ENCODE measurements around the gene WDR45B.

GRCh38 chr17:82568997-82569393, 79.2 kb downstream of the WDR45B start:
- TF ChIP-seq, protein P1, sequence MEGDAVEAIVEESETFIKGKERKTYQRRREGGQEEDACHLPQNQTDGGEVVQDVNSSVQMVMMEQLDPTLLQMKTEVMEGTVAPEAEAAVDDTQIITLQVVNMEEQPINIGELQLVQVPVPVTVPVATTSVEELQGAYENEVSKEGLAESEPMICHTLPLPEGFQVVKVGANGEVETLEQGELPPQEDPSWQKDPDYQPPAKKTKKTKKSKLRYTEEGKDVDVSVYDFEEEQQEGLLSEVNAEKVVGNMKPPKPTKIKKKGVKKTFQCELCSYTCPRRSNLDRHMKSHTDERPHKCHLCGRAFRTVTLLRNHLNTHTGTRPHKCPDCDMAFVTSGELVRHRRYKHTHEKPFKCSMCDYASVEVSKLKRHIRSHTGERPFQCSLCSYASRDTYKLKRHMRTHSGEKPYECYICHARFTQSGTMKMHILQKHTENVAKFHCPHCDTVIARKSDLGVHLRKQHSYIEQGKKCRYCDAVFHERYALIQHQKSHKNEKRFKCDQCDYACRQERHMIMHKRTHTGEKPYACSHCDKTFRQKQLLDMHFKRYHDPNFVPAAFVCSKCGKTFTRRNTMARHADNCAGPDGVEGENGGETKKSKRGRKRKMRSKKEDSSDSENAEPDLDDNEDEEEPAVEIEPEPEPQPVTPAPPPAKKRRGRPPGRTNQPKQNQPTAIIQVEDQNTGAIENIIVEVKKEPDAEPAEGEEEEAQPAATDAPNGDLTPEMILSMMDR (IDR thresholded peaks at IDR 0.05), result no peak
- no peak for TF ChIP-seq POLR2A (IDR thresholded peaks at IDR 0.05)

Data from body of pancreas (tissue), 4 donors.